HG03521 (cell line): Measurements from ENCODE around the gene HCST.
"Not testable (repeated sequence)": the region's sequence is repeated elsewhere in the genome, so short reads cannot be mapped to it uniquely, and the experiment has no call there.

Experiments
- ATAC-seq: cut with Tn5 transposase; IDR thresholded peaks from one replicate; pipeline ENCODE4 v1.9.1; 2021; ENCODE audit warnings: mild to moderate bottlenecking, moderate library complexity; ENCODE audit not compliant: unreplicated experiment

HCST gene

GRCh38 chr19:35901854-35902661 is at the start of gene HCST:
TSS of gene HCST (plus strand) at chr19:35902529. CDS start at chr19:35902594, 65 bp downstream.
- ATAC-seq, result no peak

- ATAC-seq, result no peak
These were observed 49.1 kb upstream of the HCST start for GRCh38 chr19:35853038-35853756.

- no peak for ATAC-seq
These were observed 45.7 kb upstream of the HCST start, which contains the start of gene KIRREL2 for GRCh38 chr19:35856546-35857149. TSS of gene KIRREL2 (plus strand) at chr19:35856911. CDS start at chr19:35857120, 209 bp downstream.

GRCh38 chr19:35858311-35858710 is 44.0 kb upstream of the HCST start:
- no peak for ATAC-seq

GRCh38 chr19:35859414-35859813 is 42.9 kb upstream of the HCST start:
- no peak for ATAC-seq

GRCh38 chr19:35860436-35860817 is 41.9 kb upstream of the HCST start:
- no peak for ATAC-seq

GRCh38 chr19:35860818-35861639 is 41.3 kb upstream of the HCST start:
- ATAC-seq, result no peak

GRCh38 chr19:35861640-35862160 is 40.6 kb upstream of the HCST start:
- ATAC-seq, result no peak

- ATAC-seq, result no peak
These were observed 39.8 kb upstream of the HCST start for GRCh38 chr19:35862528-35862927.

- no peak for ATAC-seq
These were observed 39.3 kb upstream of the HCST start for GRCh38 chr19:35863018-35863417.

- no peak for ATAC-seq
These were observed 34.0 kb upstream of the HCST start, which contains the start of gene APLP1 for GRCh38 chr19:35868172-35868822. TSS of gene APLP1 (plus strand) at chr19:35868574. CDS start at chr19:35868637, 63 bp downstream.

GRCh38 chr19:35868823-35869326 is 33.5 kb upstream of the HCST start:
- ATAC-seq, result no peak

GRCh38 chr19:35869327-35870123 is 32.8 kb upstream of the HCST start:
- peak; percentile 59 for ATAC-seq

GRCh38 chr19:35870124-35870736 is 32.1 kb upstream of the HCST start:
- not testable (repeated sequence) for ATAC-seq

GRCh38 chr19:35870798-35871197 is 31.5 kb upstream of the HCST start:
- ATAC-seq, result no peak

GRCh38 chr19:35871611-35872010 is 30.7 kb upstream of the HCST start:
- no peak for ATAC-seq

- ATAC-seq, result no peak
These were observed 30.1 kb upstream of the HCST start for GRCh38 chr19:35872180-35872579.

- ATAC-seq, result no peak
These were observed 27.9 kb upstream of the HCST start for GRCh38 chr19:35874392-35874930.
